ENCODE measurements around the gene KRT83.
"Not testable (repeated sequence)": the region's sequence is repeated elsewhere in the genome, so short reads cannot be mapped to it uniquely, and the experiment has no call there.

Gene KRT83

GRCh38 chr12:52352951-52353350 is 31.8 kb upstream of the KRT83 start:
- DNase-seq: no peak

GRCh38 chr12:52351196-52352059 is 30.2 kb upstream of the KRT83 start:
- DNase-seq: peak; percentile 13

GRCh38 chr12:52350786-52351185 is 29.6 kb upstream of the KRT83 start:
- no peak for DNase-seq

- no peak for DNase-seq
Measured at GRCh38 chr12:52350021-52350620, 28.9 kb upstream of the KRT83 start.

GRCh38 chr12:52349196-52349595 is 28.0 kb upstream of the KRT83 start:
- no peak for DNase-seq

- no peak for DNase-seq
Measured at GRCh38 chr12:52347551-52348510, 26.6 kb upstream of the KRT83 start.

GRCh38 chr12:52347016-52347415 is 25.8 kb upstream of the KRT83 start:
- DNase-seq: no peak

GRCh38 chr12:52346593-52346992 is 25.4 kb upstream of the KRT83 start:
- DNase-seq: no peak

- not testable (repeated sequence) for DNase-seq
Measured at GRCh38 chr12:52345041-52345440, 23.8 kb upstream of the KRT83 start.

- no peak for DNase-seq
Measured at GRCh38 chr12:52344111-52344510, 22.9 kb upstream of the KRT83 start.

GRCh38 chr12:52343550-52343949 is 22.4 kb upstream of the KRT83 start:
- DNase-seq: no peak

GRCh38 chr12:52342781-52343490 is 21.7 kb upstream of the KRT83 start:
- no peak for DNase-seq

GRCh38 chr12:52341066-52341580 is 19.9 kb upstream of the KRT83 start:
- no peak for DNase-seq

- no peak for DNase-seq
Measured at GRCh38 chr12:52338241-52338960, 17.2 kb upstream of the KRT83 start.

- DNase-seq: no peak
Measured at GRCh38 chr12:52337054-52337453, 15.9 kb upstream of the KRT83 start.

GRCh38 chr12:52336641-52337040 is 15.4 kb upstream of the KRT83 start:
- no peak for DNase-seq

GRCh38 chr12:52335598-52336262 is 14.5 kb upstream of the KRT83 start:
- DNase-seq: no peak

GRCh38 chr12:52334185-52334584 is 13.0 kb upstream of the KRT83 start:
- no peak for DNase-seq

GRCh38 chr12:52333321-52333720 is 12.1 kb upstream of the KRT83 start:
- no peak for DNase-seq

- no peak for DNase-seq
Measured at GRCh38 chr12:52332381-52332780, 11.2 kb upstream of the KRT83 start.

GRCh38 chr12:52331833-52332232 is 10.6 kb upstream of the KRT83 start:
- no peak for DNase-seq
